Testis (tissue), 2 donors: ENCODE measurements around the gene ZIC1.

Experiments used
- POLR2A ChIP-seq: fragments of 450-650 bp; IDR thresholded peaks from one replicate; pipeline ENCODE4 v1.6.1; 2017; ENCODE audit warnings: antibody characterized with exemption, mild to moderate bottlenecking, moderate library complexity
- TF ChIP-seq, protein P1 (sequence below), 3 experiments: fragments of 450-650 bp in 2 of 3; fragments of 200-600 bp in 1 of 3; sonication (generic) in 1 of 3; IDR thresholded peaks; one replicate each; pipeline ENCODE4 v1.5.1; 2016 to 2019; ENCODE audit warnings: antibody characterized with exemption in 3 of 3, mild to moderate bottlenecking in 2 of 3, moderate library complexity in 1 of 3

DNA sequence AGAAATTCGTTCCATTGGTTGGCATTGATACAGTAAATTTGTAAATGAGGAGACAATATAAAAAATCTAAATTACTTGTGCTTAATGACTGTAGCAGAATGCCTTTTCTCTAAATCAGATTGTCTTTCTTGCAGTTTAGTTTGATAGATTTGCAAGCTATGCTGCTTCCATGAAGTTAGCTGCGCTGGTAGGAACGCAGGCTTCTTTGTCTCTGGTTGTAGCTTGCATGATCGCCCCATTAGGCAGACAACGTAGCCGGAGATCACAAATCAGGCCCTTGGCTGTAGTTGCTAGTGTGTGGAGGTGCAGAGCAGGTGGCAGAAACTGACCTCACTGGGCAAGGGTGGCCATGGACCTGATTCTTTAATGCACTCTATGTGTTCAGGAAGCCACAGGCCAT lies 6.1 kb downstream of the ZIC1 start:
- TF ChIP-seq, protein P1, sequence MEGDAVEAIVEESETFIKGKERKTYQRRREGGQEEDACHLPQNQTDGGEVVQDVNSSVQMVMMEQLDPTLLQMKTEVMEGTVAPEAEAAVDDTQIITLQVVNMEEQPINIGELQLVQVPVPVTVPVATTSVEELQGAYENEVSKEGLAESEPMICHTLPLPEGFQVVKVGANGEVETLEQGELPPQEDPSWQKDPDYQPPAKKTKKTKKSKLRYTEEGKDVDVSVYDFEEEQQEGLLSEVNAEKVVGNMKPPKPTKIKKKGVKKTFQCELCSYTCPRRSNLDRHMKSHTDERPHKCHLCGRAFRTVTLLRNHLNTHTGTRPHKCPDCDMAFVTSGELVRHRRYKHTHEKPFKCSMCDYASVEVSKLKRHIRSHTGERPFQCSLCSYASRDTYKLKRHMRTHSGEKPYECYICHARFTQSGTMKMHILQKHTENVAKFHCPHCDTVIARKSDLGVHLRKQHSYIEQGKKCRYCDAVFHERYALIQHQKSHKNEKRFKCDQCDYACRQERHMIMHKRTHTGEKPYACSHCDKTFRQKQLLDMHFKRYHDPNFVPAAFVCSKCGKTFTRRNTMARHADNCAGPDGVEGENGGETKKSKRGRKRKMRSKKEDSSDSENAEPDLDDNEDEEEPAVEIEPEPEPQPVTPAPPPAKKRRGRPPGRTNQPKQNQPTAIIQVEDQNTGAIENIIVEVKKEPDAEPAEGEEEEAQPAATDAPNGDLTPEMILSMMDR (IDR thresholded peaks at IDR 0.05): no peak
- no peak for TF ChIP-seq POLR2A
